ENCODE measurements around the gene CLMN.
A peak's percentile ranks its signal among the peaks of the same experiment; 100 is the strongest.

Gene CLMN

GRCh38 chr14:95165517-95165916 is 154.2 kb downstream of the CLMN start:
- TF ChIP-seq CTCF (conservative IDR thresholded peaks at IDR 0.05; ENCODE audit: low read depth, low read length), result no peak
- no peak for DNase-seq (ENCODE audit: low read depth)

GRCh38 chr14:95164506-95164905 is 155.2 kb downstream of the CLMN start:
- DNase-seq (ENCODE audit: low read depth), result no peak
- TF ChIP-seq CTCF (conservative IDR thresholded peaks at IDR 0.05; ENCODE audit: low read depth, low read length), result no peak

More at GRCh38 chr14:95165517-95165916, 154.2 kb downstream of the CLMN start:
- no peak overlapping the region for H3K4me3 ChIP-seq (ENCODE audit: low read length)

DNA sequence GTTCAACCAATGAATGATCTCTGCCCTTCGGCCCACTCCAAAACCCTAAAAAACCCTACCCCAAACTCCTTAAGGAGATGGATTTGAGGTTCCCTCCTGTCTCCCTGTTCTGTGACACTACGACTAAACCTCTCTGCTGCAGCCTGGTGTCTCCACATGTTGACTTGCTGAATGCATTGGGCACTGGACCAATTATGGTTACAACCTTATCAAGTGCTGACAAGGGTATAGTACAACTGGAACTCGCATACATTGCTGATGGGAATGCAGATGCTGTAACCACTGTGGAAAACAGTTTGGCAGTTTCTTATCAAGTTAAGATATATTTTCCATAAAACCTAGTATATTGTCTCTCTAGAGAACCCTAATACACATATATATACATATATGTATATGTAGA is 156.0 kb downstream of the CLMN start:
- no peak overlapping the region for H3K4me3 ChIP-seq (ENCODE audit: low read length)
- no peak for TF ChIP-seq CTCF (conservative IDR thresholded peaks at IDR 0.05; ENCODE audit: low read depth, low read length)
- no peak for DNase-seq (ENCODE audit: low read depth)

More at GRCh38 chr14:95164506-95164905, 155.2 kb downstream of the CLMN start:
- no peak overlapping the region for H3K4me3 ChIP-seq (ENCODE audit: low read length)

DNA sequence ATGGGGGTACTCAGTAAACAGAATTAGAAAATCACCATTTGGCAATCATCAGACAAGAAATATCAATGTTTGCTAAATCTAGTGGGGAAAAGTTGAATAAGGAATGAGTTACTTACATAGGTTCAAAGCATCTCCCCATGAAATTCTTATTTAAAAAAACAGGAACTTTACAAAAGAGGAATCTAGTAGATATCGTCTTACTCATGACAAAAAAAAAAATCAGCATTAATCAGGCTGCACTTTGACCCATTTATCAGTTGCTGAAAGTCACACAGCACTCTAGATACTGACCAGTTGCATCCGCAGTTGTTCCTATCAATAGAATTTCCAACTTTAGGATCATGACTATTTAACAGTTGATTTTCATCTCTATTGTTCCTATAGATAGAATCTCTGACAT is 156.6 kb downstream of the CLMN start:
- no peak for TF ChIP-seq CTCF (conservative IDR thresholded peaks at IDR 0.05; ENCODE audit: low read depth, low read length)
- no peak overlapping the region for H3K4me3 ChIP-seq (ENCODE audit: low read length)
- DNase-seq (ENCODE audit: low read depth), result no peak

DNA sequence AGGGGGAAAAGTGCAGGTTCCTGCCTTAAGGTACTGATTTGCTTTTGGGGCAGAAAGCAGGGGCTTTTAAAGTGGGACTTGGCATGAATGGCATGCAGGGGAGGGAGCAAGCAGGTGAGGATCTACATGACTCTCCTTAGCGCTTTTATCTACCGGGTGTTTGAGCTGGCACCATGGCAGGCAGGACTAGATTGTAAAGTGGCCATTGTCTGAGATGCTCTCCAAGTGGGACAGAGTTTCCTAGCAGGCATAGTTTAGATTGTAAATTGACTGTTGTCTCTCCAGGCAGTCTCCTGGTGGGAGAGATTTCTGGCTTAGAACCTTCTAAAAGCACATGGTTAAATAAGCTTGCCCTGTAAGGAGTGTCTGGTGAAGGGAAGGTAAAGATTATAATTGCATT is 157.1 kb downstream of the CLMN start:
- no peak overlapping the region for H3K4me3 ChIP-seq (ENCODE audit: low read length)
- TF ChIP-seq CTCF (conservative IDR thresholded peaks at IDR 0.05; ENCODE audit: low read depth, low read length), result no peak
- DNase-seq (ENCODE audit: low read depth), result no peak

- TF ChIP-seq CTCF (conservative IDR thresholded peaks at IDR 0.05; ENCODE audit: low read depth, low read length), result no peak
- DNase-seq (ENCODE audit: low read depth), result peak; percentile 46
- peak within 1 kb of the TSS; percentile 79 for H3K4me3 ChIP-seq (ENCODE audit: low read length)
Measured at GRCh38 chr14:95157327-95158189, 162.2 kb downstream of the CLMN start, which contains the start of gene DICER1. DICER1 (minus strand) TSS chr14:95157529; CDS start chr14:95133458, 24,071 bp downstream.

- TF ChIP-seq CTCF (conservative IDR thresholded peaks at IDR 0.05; ENCODE audit: low read depth, low read length), result no peak
- DNase-seq (ENCODE audit: low read depth), result no peak
- peak overlapping the region; percentile 74 for H3K4me3 ChIP-seq (ENCODE audit: low read length)
Measured at GRCh38 chr14:95157048-95157326, 162.7 kb downstream of the CLMN start.
